SK-N-MC (cell line): ENCODE results near the gene GTF2F2.
A peak's percentile ranks its signal among the peaks of the same experiment; 100 is the strongest.

Experiments used
- DNase-seq: peaks from one replicate; pipeline ENCODE4 v3.0.0-alpha.2; 2011; ENCODE audit warnings: low read depth, low spot score
- H3K27ac ChIP-seq: fragments of 200-600 bp; sonication (generic); 2 replicates; pipeline ENCODE4 v1.5.1; 2016; ENCODE audit warnings: mixed run types
- H3K36me3 ChIP-seq: fragments of 200-600 bp; sonication (generic); 2 replicates; pipeline ENCODE4 v1.6.1; 2017; ENCODE audit warnings: antibody characterized with exemption, low read length, mixed read lengths; ENCODE audit not compliant: insufficient read depth
- H3K4me3 ChIP-seq: fragments of 200-600 bp; sonication (generic); 2 replicates; pipeline ENCODE4 v1.5.1; 2016
- H3K9ac ChIP-seq: fragments of 200-600 bp; sonication (generic); 2 replicates; pipeline ENCODE4 v1.8.0; 2017; ENCODE audit warnings: mixed run types, mixed read lengths; ENCODE audit not compliant: insufficient read length
- H3K9me3 ChIP-seq: fragments of 200-600 bp; sonication (generic); 2 replicates; pipeline ENCODE4 v1.6.1; 2017; ENCODE audit warnings: low read depth, mild to moderate bottlenecking, antibody characterized with exemption, low read length, moderate library complexity, mixed read lengths
- EZH2 ChIP-seq: fragments of 200-600 bp; sonication (generic); IDR thresholded peaks from one replicate; pipeline ENCODE4 v1.6.1; 2017; ENCODE audit warnings: antibody characterized with exemption
- FOXP2 ChIP-seq: optimal IDR thresholded peaks from 2 replicates; pipeline ENCODE3; 2011; ENCODE audit warnings: mild to moderate bottlenecking, moderate library complexity; ENCODE audit not compliant: insufficient read depth; ENCODE audit errors: extremely low read length, control extremely low read depth
- POLR2AphosphoS5 ChIP-seq: IDR thresholded peaks from 2 replicates; pipeline ENCODE4 v1.6.1; 2012; ENCODE audit warnings: mild to moderate bottlenecking, low read depth, low read length, borderline replicate concordance

The GTF2F2 gene

DNA sequence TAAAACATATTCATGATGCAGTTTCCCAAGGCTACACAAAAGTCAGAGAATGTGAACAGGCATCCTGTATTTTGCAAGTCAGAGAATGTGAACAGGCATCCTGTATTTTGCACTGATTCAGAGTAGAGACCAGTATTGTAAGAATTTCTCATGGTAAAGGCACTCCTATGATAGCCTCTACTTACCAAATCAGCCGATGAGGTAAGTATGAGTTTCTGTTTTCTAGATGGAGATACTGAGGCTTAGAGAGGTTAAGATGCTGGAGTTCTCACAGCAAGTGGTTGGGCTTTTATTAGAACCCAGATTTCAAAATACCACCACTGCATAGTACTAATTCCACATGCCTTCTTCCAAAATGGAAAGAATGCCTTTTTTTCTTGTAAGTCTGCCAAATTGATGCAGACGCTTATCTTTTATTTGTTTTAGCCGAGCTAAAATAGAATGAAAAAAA lies 208.4 kb downstream of the GTF2F2 start:
- H3K9me3 ChIP-seq, result no peaks in the 10 kb centered on the region
- H3K9ac ChIP-seq, result no peak overlapping the region
- peak overlapping the region; percentile 62; the same call in 1 of the 2 replicates for H3K4me3 ChIP-seq
- peak overlapping the region; percentile 78 for H3K27ac ChIP-seq
- TF ChIP-seq POLR2AphosphoS5, result no peak
- TF ChIP-seq FOXP2, result no peak
- DNase-seq, result no peak
- H3K36me3 ChIP-seq, result no peaks in the 10 kb centered on the region

DNA sequence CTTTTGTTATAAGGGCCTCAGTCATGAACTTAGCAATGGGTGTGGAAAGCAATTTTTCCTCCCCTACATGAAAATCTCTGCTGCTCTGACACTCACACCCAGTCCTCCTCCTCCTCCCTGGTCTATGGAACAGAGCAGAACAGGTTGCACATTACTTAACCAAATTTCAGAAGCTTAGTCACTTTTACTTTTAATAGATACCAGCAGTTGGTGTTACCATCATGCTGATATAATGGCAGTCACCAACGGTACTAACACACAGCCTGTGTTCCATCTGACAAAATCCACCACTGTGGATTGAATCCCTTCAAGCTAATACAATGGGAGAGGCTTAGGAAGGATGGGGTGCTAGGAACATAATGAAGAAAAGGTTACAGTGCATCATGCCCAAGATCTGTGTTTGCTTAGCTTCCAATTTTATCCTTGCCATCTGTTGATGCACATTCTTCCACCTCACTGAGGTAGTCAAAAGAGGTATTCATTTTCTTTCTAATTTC lies 210.9 kb downstream of the GTF2F2 start:
- Histone ChIP-seq H3K36me3 (peaks cover 20% of the 10 kb centered on the region), H3K27ac (peak overlapping the region; percentile 78), H3K9ac (no peak overlapping the region), H3K9me3 (no peaks in the 10 kb centered on the region), H3K4me3 (no peak overlapping the region)
- no peak for DNase-seq
- TF ChIP-seq EZH2 (no peak), FOXP2 (no peak), POLR2AphosphoS5 (no peak; the same call in 1 of the 2 replicates)

DNA sequence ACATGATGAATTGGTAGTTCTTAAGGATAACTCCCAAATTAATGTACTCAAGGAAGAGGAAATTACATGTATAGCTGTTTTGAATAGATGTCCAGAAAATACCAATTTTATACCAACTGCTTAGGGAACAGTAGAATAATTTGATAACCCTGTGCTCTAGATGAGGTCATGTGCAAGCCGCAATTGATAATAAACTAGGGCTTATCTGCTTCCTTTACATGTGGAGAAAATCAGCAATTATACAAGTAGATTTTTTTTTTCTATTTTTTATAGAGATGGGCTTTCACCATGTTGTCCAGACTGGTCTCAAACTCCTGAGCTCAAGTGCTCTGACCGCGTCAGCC lies 211.4 kb downstream of the GTF2F2 start:
- DNase-seq, result no peak
- H3K36me3 ChIP-seq, result peaks cover 25% of the 10 kb centered on the region
- H3K9ac ChIP-seq, result no peak overlapping the region
- H3K9me3 ChIP-seq, result no peaks in the 10 kb centered on the region
- TF ChIP-seq POLR2AphosphoS5, result no peak
- TF ChIP-seq EZH2, result no peak
- no peak for TF ChIP-seq FOXP2
- H3K27ac ChIP-seq, result peak overlapping the region; percentile 78
- no peak overlapping the region for H3K4me3 ChIP-seq

DNA sequence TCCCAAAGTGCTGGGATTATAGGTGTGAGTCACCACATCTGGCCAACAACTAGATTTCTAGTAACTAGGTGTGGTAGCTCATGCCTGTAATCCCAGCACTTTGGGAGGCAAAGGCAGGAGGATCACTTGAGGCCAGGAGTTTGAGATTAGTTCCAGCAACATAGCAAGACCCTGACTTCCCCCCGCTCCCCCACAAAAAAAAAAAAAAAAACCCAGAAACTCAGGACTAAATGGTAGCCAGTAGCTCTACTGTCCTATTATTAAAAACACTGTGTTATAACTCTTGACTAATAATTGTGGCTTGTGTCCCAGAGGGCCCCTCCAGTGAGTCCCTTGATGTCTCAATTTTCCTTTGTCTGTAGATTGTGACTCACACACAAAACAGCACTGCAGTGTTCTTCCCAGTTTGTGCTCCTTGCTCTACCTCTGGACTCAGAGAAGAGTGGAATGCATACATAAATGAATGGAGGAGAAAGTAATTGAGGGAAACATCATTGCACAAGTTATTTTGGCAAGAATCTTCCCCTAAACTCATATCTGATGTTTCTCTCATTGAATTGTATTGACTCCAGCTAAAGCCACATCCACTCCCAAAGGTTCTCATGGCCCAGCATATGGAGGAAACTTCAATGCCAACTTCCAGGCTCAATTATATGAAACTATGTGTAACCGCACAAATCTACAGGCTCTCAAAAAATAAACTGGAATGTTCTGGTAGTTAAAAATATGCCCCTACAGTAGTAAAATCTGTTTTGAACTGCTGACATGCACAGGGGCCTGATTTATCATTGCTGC lies 211.9 kb downstream of the GTF2F2 start:
- H3K4me3 ChIP-seq, result no peak overlapping the region
- no peak overlapping the region for H3K9ac ChIP-seq
- H3K27ac ChIP-seq, result peak overlapping the region; percentile 75
- no peak for TF ChIP-seq FOXP2
- peak; percentile 72; the same call in 1 of the 2 replicates for TF ChIP-seq POLR2AphosphoS5
- no peak for TF ChIP-seq EZH2
- peak; percentile 56 for DNase-seq
- peaks cover 31% of the 10 kb centered on the region for H3K36me3 ChIP-seq
- H3K9me3 ChIP-seq, result no peaks in the 10 kb centered on the region

DNA sequence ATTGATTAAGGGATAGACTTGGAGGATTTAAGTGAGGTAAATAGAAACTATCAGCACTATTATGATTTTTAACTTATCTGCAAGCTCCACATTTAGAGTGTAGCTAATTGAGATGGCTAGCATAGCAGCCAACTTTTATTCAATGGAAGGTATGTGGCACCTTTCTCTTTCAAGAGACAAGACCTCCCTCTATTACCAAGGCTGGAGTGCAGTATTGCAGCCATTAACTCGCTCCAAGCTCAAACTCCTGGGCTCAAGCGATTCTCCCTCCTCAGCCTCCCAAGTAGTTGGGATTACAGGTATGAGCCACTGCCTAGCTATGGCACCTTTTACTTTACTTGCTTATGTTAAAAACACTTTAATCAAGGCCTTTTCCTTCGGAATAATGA lies 212.5 kb downstream of the GTF2F2 start:
- Histone ChIP-seq H3K9ac (no peak overlapping the region), H3K4me3 (no peak overlapping the region), H3K36me3 (peaks cover 37% of the 10 kb centered on the region), H3K9me3 (no peaks in the 10 kb centered on the region), H3K27ac (peak overlapping the region; percentile 75)
- TF ChIP-seq FOXP2 (no peak), POLR2AphosphoS5 (no peak; the same call in none of the 2 replicates), EZH2 (no peak)
- no peak for DNase-seq

DNA sequence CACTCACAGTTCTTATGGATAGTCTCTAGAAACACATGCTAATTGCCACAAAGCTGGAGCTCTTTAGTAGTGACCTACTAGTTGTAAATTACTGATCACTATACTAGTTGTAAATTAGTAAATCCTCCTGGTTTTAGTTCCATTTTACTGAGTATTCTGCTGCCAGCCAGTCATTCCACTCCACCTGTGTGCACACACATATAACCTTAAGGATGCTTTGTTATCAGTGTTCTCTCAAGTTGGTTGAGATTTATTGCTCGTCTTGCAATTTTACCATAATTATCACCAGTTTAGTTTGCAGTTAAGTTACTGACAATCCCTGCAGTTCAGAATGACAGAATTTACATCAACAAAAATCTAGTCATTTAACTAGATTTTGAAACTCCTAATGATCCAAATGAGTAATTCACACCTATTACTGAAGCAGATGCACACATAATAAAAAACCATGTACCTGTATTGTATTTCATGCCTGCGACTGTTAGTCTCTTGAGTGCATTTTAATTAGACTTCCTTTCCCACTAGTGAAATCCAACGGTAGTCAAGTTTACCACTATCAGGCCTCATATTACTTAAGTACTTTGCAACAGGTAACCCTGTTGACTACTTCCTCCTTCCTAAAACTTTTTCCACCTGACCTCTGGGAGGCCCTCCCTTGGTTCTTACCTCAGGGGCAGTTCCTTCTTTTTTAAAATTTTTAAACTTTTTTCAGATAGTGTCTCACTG lies 213.1 kb downstream of the GTF2F2 start:
- Histone ChIP-seq H3K9ac (no peak overlapping the region), H3K27ac (peak overlapping the region; percentile 75)
- no peak for DNase-seq

More for the DNA sequence above, 213.1 kb downstream of the GTF2F2 start:
- H3K4me3 ChIP-seq, result no peak overlapping the region
- peaks cover 42% of the 10 kb centered on the region for H3K36me3 ChIP-seq
- TF ChIP-seq FOXP2 (no peak), POLR2AphosphoS5 (no peak), EZH2 (no peak)
- H3K9me3 ChIP-seq, result no peaks in the 10 kb centered on the region
